Neuron (in vitro differentiated cells): ENCODE data around the gene FARSA.

Experiments
- H2AFZ ChIP-seq: one replicate; pipeline ENCODE4 v1.6.1; 2013; ENCODE audit warnings: low read depth, mild to moderate bottlenecking, inconsistent platforms, low read length, moderate library complexity
- H3K27me3 ChIP-seq: one replicate; pipeline ENCODE4 v1.6.1; 2013; ENCODE audit warnings: low read length; ENCODE audit not compliant: insufficient read depth
- H3K36me3 ChIP-seq: one replicate; pipeline ENCODE4 v1.6.1; 2013; ENCODE audit warnings: low read length; ENCODE audit not compliant: insufficient read depth
- H3K4me1 ChIP-seq: one replicate; pipeline ENCODE4 v1.6.1; 2013; ENCODE audit warnings: low read length; ENCODE audit not compliant: insufficient read depth
- H3K4me3 ChIP-seq: 2 replicates; pipeline ENCODE4 v1.5.1; 2013; ENCODE audit warnings: mild to moderate bottlenecking, low read length, moderate library complexity
- H3K9me3 ChIP-seq: one replicate; pipeline ENCODE4 v1.6.1; 2013; ENCODE audit warnings: low read length

FARSA gene

GRCh38 chr19:12886969-12887747 is 46.4 kb downstream of the FARSA start, which contains the start of gene KLF1:
Gene KLF1 (minus strand): TSS chr19:12887201. CDS start chr19:12887140, 61 bp downstream.
- Histone ChIP-seq H3K9me3 (peaks cover 19% of the 10 kb centered on the region), H3K4me1 (peaks cover 8% of the 10 kb centered on the region), H3K4me3 (no peak within 1 kb of the TSS), H2AFZ (no peak within 1 kb of the TSS), H3K27me3 (peaks cover 45% of the 10 kb centered on the region), H3K36me3 (no peaks in the 10 kb centered on the region)

DNA sequence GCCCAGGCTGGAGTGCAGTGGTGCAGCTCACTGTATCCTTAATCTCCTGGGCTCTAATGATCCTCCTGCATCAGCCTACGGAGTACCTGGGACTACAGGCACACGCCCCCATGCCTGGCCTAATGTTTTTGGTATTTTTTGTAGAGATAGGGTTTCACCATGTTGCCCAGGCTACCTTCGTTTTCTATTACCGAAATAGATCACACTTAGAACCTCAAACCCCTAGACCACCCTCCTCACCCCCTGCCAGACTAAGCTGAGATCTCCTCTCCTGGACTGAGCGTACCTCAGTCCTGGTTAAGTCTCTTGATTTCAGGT is 46.9 kb downstream of the FARSA start:
- no peak overlapping the region for H2AFZ ChIP-seq
- no peak overlapping the region for H3K4me3 ChIP-seq
- peaks cover 4% of the 10 kb centered on the region for H3K4me1 ChIP-seq
- H3K27me3 ChIP-seq = peaks cover 45% of the 10 kb centered on the region
- H3K36me3 ChIP-seq = no peaks in the 10 kb centered on the region
- H3K9me3 ChIP-seq = peaks cover 19% of the 10 kb centered on the region

- Histone ChIP-seq H3K4me1 (no peaks in the 10 kb centered on the region), H2AFZ (no peak overlapping the region), H3K27me3 (peaks cover 45% of the 10 kb centered on the region), H3K9me3 (peaks cover 19% of the 10 kb centered on the region), H3K4me3 (no peak overlapping the region), H3K36me3 (no peaks in the 10 kb centered on the region)
Measured at GRCh38 chr19:12885749-12886650, 47.5 kb downstream of the FARSA start.

DNA sequence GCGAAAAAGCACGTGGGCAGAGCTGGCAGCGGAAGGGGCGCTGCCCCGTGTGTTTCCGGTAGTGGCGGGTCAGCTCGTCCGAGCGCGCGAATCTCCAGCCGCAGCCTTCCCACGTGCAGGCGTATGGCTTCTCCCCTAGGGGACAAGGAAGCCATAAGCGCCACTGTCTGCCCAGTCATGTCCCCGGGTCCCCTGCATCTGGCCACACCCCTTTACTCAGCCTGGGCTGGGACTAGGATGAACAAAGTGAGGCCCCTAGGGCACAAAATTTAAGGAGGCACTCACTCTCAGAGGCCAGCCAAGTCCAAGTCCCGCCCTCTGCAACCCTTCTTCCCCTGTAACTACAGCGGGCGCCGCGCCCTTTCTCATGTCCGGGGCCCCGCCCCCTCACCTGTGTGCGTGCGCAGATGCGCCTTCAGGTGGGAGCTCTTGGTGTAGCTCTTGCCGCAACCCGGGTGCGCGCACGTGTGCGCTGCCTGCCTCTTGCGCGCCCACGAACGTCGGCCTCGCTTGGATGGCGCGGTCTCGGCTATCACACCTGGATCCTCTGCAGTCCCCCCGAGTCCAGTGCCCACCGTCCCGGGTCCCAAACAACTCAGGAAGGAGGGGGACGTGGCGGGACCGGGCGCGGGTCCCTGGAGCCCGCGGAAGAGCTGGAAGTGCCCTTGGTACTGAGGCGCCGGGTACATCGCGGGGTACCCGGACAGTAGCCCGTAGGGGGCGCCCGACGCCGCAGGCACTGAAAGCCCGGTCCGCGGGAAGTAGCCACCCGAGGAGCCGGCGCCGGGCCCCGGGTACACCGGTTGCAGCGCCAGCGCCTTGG is 48.4 kb downstream of the FARSA start:
- H3K9me3 ChIP-seq = peaks cover 19% of the 10 kb centered on the region
- no peaks in the 10 kb centered on the region for H3K36me3 ChIP-seq
- H2AFZ ChIP-seq = no peak overlapping the region
- H3K27me3 ChIP-seq = peaks cover 45% of the 10 kb centered on the region
- peaks cover 3% of the 10 kb centered on the region for H3K4me1 ChIP-seq
- H3K4me3 ChIP-seq = no peak overlapping the region

GRCh38 chr19:12884627-12884925 is 48.9 kb downstream of the FARSA start:
- Histone ChIP-seq H3K36me3 (no peaks in the 10 kb centered on the region), H3K4me3 (no peak overlapping the region), H2AFZ (no peak overlapping the region), H3K4me1 (peaks cover 3% of the 10 kb centered on the region), H3K9me3 (peaks cover 19% of the 10 kb centered on the region), H3K27me3 (peaks cover 45% of the 10 kb centered on the region)

GRCh38 chr19:12884202-12884601 is 49.3 kb downstream of the FARSA start:
- Histone ChIP-seq H3K4me1 (peaks cover 3% of the 10 kb centered on the region), H3K9me3 (peaks cover 19% of the 10 kb centered on the region), H3K4me3 (no peak overlapping the region), H2AFZ (no peak overlapping the region), H3K27me3 (peaks cover 45% of the 10 kb centered on the region), H3K36me3 (no peaks in the 10 kb centered on the region)

GRCh38 chr19:12882589-12882988 is 50.9 kb downstream of the FARSA start:
- Histone ChIP-seq H3K36me3 (no peaks in the 10 kb centered on the region), H2AFZ (no peak overlapping the region), H3K4me1 (peaks cover 3% of the 10 kb centered on the region), H3K9me3 (peaks cover 19% of the 10 kb centered on the region), H3K27me3 (peaks cover 37% of the 10 kb centered on the region), H3K4me3 (no peak overlapping the region)

DNA sequence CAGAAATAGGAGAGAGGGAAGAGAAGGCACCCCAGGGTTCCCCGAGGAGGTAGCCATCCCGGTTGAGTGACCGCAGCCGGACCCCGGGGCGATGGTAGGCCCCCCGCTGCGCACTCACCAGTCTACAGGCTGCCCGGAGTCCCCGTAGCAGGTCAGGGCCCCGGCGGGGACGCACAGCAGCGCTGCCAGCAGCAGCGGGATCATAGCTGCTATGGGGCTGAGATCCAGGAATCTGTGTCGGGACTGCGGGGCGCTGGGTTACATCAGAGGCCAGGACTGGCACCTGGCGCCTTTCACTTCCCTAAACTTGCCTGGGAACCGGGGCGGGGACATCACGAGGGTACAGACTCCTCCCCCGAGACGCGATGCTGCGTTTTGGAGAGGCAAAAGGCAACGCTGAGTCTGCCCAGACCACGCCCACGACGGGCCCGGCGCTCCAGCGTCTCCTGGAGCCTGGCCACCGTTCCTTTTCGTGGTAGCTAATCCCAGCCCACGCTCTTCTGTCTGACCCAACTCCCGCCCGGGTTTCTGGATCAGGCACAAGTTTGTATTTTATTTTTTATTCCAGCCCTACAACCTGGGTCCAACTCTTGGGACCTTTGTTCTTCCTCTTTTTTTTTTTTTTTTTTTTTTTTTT is 52.2 kb downstream of the FARSA start, which contains the start of gene DNASE2:
DNASE2 (minus strand) TSS at position 278 of the 637 bp plus-strand sequence; CDS start at position 204, 74 bp downstream.
- peaks cover 3% of the 10 kb centered on the region for H3K4me1 ChIP-seq
- H2AFZ ChIP-seq = peak within 1 kb of the TSS; percentile 78
- H3K9me3 ChIP-seq = peaks cover 19% of the 10 kb centered on the region
- peaks cover 25% of the 10 kb centered on the region for H3K27me3 ChIP-seq
- no peaks in the 10 kb centered on the region for H3K36me3 ChIP-seq
- peak within 1 kb of the TSS; percentile 52 for H3K4me3 ChIP-seq

- Histone ChIP-seq H3K36me3 (no peaks in the 10 kb centered on the region), H3K9me3 (peaks cover 19% of the 10 kb centered on the region), H2AFZ (peak overlapping the region; percentile 78), H3K27me3 (peaks cover 19% of the 10 kb centered on the region), H3K4me3 (peak overlapping the region; percentile 52), H3K4me1 (peaks cover 3% of the 10 kb centered on the region)
Measured at GRCh38 chr19:12880551-12881171, 52.9 kb downstream of the FARSA start.

GRCh38 chr19:12875086-12875485 is 58.4 kb downstream of the FARSA start:
- peaks cover 11% of the 10 kb centered on the region for H3K9me3 ChIP-seq
- H3K4me1 ChIP-seq = no peaks in the 10 kb centered on the region
- H3K27me3 ChIP-seq = no peaks in the 10 kb centered on the region
- H2AFZ ChIP-seq = no peak overlapping the region
- H3K4me3 ChIP-seq = no peak overlapping the region
- H3K36me3 ChIP-seq = peaks cover 24% of the 10 kb centered on the region

GRCh38 chr19:12873891-12874745 is 59.4 kb downstream of the FARSA start:
- Histone ChIP-seq H3K27me3 (no peaks in the 10 kb centered on the region), H3K4me1 (no peaks in the 10 kb centered on the region), H3K9me3 (peaks cover 11% of the 10 kb centered on the region), H3K4me3 (no peak overlapping the region), H3K36me3 (peaks cover 27% of the 10 kb centered on the region), H2AFZ (no peak overlapping the region)
